ENCODE measurements around the gene SUN1.
"Not testable (repeated sequence)": the region's sequence is repeated elsewhere in the genome, so short reads cannot be mapped to it uniquely, and the experiment has no call there.

The SUN1 gene

GRCh38 chr7:803243-803635, 29.0 kb upstream of the SUN1 start:
- no peak for ATAC-seq
- TF ChIP-seq ESRRG (CRISPR knock-in tag; IDR thresholded peaks at IDR 0.05) (no peak), TSHZ2 (CRISPR knock-in tag; IDR thresholded peaks at IDR 0.05) (no peak), ZNF8 (CRISPR knock-in tag; IDR thresholded peaks at IDR 0.05) (no peak), ZFP30 (CRISPR knock-in tag; IDR thresholded peaks at IDR 0.05) (no peak), GLIS3 (CRISPR knock-in tag; IDR thresholded peaks at IDR 0.05) (no peak), RARB (CRISPR knock-in tag; IDR thresholded peaks at IDR 0.05) (no peak), PATZ1 (CRISPR knock-in tag; IDR thresholded peaks at IDR 0.05; ENCODE audit: borderline replicate concordance) (no peak), CREB5 (CRISPR knock-in tag; IDR thresholded peaks at IDR 0.05; ENCODE audit: low read depth) (no peak)

GRCh38 chr7:803796-804195, 28.5 kb upstream of the SUN1 start:
- not testable (repeated sequence) for ATAC-seq

GRCh38 chr7:805261-805660, 27.0 kb upstream of the SUN1 start:
- ATAC-seq = no peak
- no peak for TF ChIP-seq CSRNP3 (CRISPR knock-in tag; IDR thresholded peaks at IDR 0.05)

- ATAC-seq = peak; percentile 12
- TF ChIP-seq ZNF70 (CRISPR knock-in tag; IDR thresholded peaks at IDR 0.05) = no peak
- TF ChIP-seq PPARA (CRISPR knock-in tag; IDR thresholded peaks at IDR 0.05; ENCODE audit: borderline replicate concordance) = no peak
- no peak for TF ChIP-seq TOX (CRISPR knock-in tag; IDR thresholded peaks at IDR 0.05; ENCODE audit: borderline replicate concordance)
- peak; percentile 73; the same call in 1 of the 2 replicates for TF ChIP-seq PATZ1 (CRISPR knock-in tag; IDR thresholded peaks at IDR 0.05; ENCODE audit: borderline replicate concordance)
- TF ChIP-seq POU6F1 (CRISPR knock-in tag; IDR thresholded peaks at IDR 0.05; ENCODE audit: borderline replicate concordance, low read depth) = no peak
- no peak for TF ChIP-seq ZNF565 (CRISPR knock-in tag; conservative IDR thresholded peaks at IDR 0.05; ENCODE audit: low read depth)
These were observed 16.7 kb upstream of the SUN1 start for GRCh38 chr7:815284-816216.

Data from SK-N-SH treated with all-trans-retinoic acid at 6 μM for 48 hours (cell line).